ENCODE measurements around the gene SIRT3.

DNA sequence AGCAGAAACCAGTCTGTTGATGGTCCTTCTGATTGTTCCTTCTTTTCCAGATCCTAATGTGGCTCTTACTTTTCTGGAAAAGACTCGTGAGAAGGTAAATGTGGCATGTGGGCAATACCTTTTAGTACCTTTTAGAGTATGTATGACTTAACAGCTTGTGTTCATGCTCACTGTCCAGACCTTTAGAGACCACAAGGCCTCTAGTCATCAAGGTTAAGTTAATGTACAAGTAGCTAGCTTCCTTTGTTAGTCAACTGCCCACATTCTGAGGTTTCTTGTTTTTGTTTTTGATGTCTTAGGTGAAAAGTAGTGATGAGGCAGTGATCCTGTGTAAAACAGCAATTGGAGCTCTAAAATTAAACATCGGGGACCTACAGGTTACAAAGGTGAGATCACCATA is 8.2 kb upstream of the SIRT3 start:
- TF ChIP-seq FOXM1 (IDR thresholded peaks at IDR 0.05; ENCODE audit: borderline replicate concordance) (no peak), CTBP1 (IDR thresholded peaks at IDR 0.05; ENCODE audit: borderline replicate concordance) (no peak), SUZ12 (IDR thresholded peaks at IDR 0.05) (no peak), ARNT (IDR thresholded peaks at IDR 0.05) (no peak), FOXK2 (IDR thresholded peaks at IDR 0.05) (no peak), BHLHE40 (IDR thresholded peaks at IDR 0.05; ENCODE audit: borderline replicate concordance) (no peak), SP1 (IDR thresholded peaks at IDR 0.05) (no peak), FOXA1 (IDR thresholded peaks at IDR 0.05) (no peak), ELF4 (IDR thresholded peaks at IDR 0.05) (no peak), TARDBP (IDR thresholded peaks at IDR 0.05) (no peak), HDGF (IDR thresholded peaks at IDR 0.05; ENCODE audit: borderline replicate concordance) (no peak), NFRKB (IDR thresholded peaks at IDR 0.05) (no peak), LEF1 (IDR thresholded peaks at IDR 0.05; ENCODE audit: borderline replicate concordance) (no peak)
- TF ChIP-seq, protein P1, sequence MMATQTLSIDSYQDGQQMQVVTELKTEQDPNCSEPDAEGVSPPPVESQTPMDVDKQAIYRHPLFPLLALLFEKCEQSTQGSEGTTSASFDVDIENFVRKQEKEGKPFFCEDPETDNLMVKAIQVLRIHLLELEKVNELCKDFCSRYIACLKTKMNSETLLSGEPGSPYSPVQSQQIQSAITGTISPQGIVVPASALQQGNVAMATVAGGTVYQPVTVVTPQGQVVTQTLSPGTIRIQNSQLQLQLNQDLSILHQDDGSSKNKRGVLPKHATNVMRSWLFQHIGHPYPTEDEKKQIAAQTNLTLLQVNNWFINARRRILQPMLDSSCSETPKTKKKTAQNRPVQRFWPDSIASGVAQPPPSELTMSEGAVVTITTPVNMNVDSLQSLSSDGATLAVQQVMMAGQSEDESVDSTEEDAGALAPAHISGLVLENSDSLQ (IDR thresholded peaks at IDR 0.05): no peak

All from HEK293T (cell line).